Measurements from ENCODE around the gene SCN8A. TPM values are rescaled to one million over a fixed set of nuclear protein-coding genes. Genes with fewer than 3 reads are reported as not detected.

SCN8A gene
- total RNA-seq, 4 donors from 2014 or later: 0.08 to 0.62 (median 0.58) TPM

DNA sequence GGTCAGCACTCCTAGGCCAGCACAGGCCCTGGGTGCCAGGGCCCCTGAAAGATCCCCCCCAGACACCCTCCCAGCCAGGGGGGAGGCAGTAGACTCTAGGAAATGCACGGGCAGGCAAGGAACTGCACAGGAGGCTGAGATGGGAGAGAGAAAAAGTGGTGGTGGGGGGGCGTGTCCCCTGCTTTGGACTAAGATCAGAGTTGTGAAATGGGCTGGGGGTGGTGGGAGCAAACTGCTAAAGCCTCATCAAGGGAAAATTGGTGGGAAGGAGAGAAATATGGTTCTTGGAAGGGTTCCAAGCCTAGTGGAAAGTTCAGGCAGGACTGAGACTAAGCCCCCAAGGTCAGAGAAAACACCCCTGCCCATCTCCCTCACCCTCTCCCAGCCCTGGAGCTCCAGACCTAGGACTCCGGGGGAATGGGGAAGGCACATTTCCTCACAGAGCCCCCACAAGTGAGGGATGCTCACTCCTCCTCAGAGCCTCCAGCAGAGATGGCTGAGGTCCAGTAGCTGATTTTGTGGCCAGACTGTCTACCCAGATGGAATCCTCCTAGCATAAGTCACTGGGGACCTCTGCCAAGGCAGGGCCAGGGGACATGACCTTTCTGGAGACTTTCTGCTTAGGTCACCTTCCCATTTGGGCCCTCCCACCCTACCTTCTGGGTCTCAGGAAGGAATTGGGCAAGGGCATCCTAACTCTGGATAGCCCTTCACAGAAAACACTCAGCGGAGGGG is 227.7 kb downstream of the SCN8A start:
- Histone ChIP-seq H3K4me1 (peaks cover 36% of the 10 kb centered on the region), H3K4me3 (no peak overlapping the region), H3K9me3 (no peaks in the 10 kb centered on the region), H3K27ac (no peak overlapping the region), H3K36me3 (no peaks in the 10 kb centered on the region), H3K27me3 (peaks cover 39% of the 10 kb centered on the region)
- 35% methylated on average over 3 of the region's 4 CpGs for WGBS
- DNase-seq (ENCODE audit: low spot score in 2 of 2): no peak
- no peak for TF ChIP-seq EP300 (IDR thresholded peaks at IDR 0.05)

DNA sequence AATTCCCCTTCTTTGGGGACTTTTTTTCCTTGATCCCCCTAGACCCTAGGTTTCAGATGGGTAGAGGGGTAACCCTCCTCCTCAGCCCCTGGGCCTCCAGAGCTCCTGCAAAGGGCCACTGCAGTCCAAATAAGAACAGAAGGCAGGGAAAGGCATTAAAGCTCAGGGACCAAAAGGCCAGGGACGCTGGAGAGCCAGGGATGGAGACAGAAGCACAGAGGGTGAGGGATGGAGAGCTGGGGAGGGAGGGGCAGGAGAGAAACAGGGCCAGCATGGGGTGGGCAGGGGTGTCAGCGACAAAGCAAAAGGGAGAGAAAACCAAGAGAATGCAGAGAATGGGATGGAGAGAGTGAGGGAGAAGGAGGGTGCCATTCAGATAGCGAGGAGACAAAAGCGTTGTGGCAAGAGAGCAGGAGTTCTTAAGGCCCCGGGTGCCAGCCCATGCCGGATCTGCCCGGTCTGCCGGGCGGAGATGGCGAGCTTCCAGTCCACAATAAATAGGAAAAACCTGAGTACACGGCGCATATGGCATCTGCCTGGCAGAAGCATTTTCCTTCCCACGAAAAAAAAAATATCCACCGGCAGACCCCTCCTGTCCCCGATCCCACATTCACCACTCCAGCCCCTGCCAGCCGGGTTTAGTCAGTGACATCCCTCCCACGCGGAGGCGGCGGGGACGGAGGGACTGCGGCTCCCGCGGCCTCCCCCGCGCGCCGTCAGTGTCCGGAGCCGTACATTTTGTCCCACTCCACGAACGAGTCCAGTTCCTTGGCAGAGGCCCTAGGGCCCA is 228.9 kb downstream of the SCN8A start:
- peak overlapping the region; percentile 54 for H3K4me3 ChIP-seq
- peaks cover 33% of the 10 kb centered on the region for H3K27me3 ChIP-seq

DNA sequence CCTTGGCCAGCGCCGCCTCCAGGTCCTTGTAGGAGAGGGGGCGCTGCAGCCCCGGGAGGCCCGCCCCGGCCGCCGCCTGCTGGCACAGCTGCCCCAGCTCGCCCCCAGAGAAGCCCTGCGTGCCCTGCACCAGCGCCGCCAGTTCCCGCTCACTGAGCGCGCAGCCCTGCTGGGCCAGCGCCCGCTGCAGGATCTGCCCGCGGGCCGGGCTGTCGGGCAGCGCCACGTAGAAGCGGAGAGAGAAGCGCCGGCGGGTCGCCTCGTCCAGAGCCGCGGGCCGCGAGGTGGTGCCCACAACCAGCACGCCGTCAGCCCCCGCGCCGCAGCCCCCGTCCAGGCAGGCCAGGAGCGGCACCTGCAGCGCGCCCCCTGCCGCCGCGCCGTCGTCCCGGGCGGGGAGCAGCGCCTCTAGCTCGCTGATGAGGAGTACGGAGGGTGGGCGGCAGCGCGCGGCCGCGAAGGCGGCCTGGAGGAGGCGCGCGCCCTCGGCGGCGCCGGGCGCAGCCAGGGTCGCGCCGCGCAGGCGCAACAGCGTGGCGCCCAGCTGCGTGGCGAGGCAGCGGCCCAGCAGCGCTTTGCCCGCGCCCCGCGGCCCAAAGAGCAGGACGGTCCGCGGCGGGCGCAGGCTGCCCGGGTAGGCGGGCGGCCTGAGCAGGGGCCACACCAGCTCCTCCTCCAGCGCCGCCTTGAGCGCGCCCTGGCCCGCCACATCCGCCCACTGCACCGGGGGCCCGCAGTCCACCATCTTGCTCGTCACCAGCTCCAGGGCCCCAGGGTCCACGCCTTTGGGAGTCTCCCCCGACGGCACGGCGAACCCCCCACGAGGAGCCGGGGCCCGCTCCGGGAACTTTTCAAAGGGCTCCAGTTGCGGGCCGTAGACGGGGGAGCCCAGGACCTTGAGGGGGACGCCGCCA is 229.8 kb downstream of the SCN8A start:
- peaks cover 28% of the 10 kb centered on the region for H3K27me3 ChIP-seq
- H3K36me3 ChIP-seq: no peaks in the 10 kb centered on the region
- H3K27ac ChIP-seq: peak overlapping the region; percentile 26
- WGBS: no CpG with 5 or more reads among the region's 113 CpGs
- TF ChIP-seq POLR2A (IDR thresholded peaks at IDR 0.05): no peak
- TF ChIP-seq, protein P1, sequence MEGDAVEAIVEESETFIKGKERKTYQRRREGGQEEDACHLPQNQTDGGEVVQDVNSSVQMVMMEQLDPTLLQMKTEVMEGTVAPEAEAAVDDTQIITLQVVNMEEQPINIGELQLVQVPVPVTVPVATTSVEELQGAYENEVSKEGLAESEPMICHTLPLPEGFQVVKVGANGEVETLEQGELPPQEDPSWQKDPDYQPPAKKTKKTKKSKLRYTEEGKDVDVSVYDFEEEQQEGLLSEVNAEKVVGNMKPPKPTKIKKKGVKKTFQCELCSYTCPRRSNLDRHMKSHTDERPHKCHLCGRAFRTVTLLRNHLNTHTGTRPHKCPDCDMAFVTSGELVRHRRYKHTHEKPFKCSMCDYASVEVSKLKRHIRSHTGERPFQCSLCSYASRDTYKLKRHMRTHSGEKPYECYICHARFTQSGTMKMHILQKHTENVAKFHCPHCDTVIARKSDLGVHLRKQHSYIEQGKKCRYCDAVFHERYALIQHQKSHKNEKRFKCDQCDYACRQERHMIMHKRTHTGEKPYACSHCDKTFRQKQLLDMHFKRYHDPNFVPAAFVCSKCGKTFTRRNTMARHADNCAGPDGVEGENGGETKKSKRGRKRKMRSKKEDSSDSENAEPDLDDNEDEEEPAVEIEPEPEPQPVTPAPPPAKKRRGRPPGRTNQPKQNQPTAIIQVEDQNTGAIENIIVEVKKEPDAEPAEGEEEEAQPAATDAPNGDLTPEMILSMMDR (IDR thresholded peaks at IDR 0.05): peak in 1 of 2 donors; percentile 16
- H3K4me1 ChIP-seq: peaks cover 23% of the 10 kb centered on the region
- H3K4me3 ChIP-seq: peak overlapping the region; percentile 54
- H3K9me3 ChIP-seq: no peaks in the 10 kb centered on the region
- no peak for DNase-seq (ENCODE audit: low spot score in 2 of 2)

More for the DNA sequence above, 228.9 kb downstream of the SCN8A start:
- TF ChIP-seq EP300 (IDR thresholded peaks at IDR 0.05): no peak
- TF ChIP-seq, protein P1 (IDR thresholded peaks at IDR 0.05): no peak
- no peak for TF ChIP-seq POLR2A (IDR thresholded peaks at IDR 0.05)
- TF ChIP-seq POLR2AphosphoS5 (IDR thresholded peaks at IDR 0.05): no peak
- H3K36me3 ChIP-seq: no peaks in the 10 kb centered on the region
- peak overlapping the region; percentile 26 for H3K27ac ChIP-seq
- WGBS: 51% methylated on average over 21 of the region's 32 CpGs
- DNase-seq (ENCODE audit: low spot score in 2 of 2): no peak
- peaks cover 26% of the 10 kb centered on the region for H3K4me1 ChIP-seq
- no peaks in the 10 kb centered on the region for H3K9me3 ChIP-seq

DNA sequence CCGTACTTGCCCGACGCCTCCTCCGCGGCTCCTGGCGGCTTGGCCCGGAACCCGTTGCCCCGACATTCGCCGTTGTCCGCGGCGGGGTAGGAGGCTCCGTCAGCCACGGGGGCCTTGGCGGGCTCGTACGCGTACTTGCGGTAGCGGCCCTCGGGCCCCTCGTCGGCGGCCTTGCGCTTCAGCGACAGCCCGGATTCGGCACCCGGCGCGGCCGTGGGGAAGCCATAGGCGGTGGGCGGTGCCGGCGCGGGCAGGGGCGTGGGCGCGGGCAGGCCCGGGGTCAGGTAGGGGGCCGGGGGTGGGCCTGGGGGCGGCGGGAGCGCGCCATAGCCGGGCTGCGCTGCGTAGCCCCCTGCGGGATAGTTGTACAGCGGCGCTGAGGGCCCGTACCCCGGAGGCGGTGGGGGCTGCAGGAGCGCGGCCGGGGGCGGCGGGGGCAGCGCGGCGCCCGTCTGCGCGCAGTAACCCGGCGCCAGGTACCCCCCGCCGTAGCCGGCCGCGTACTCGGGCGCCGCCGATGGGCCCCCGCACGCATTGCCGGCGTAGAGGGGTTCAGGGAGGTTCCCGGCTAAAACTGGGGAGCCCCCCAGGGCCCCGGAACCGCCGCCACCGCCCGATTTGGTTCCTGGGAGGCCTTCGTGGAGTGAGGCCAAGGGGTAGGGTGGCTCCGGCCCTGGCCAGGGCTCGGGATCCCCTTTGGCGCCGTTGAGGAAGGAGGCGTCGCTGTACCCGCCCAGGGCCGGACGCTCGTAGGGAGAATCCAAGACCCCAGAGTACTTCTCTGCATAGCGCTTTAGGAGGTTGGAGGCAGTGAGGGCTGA is 230.6 kb downstream of the SCN8A start:
- Histone ChIP-seq H3K27me3 (peaks cover 28% of the 10 kb centered on the region), H3K9me3 (no peaks in the 10 kb centered on the region), H3K27ac (peak overlapping the region; percentile 26), H3K4me3 (peak overlapping the region; percentile 54), H3K36me3 (no peaks in the 10 kb centered on the region), H3K4me1 (peaks cover 23% of the 10 kb centered on the region)
- TF ChIP-seq EP300 (IDR thresholded peaks at IDR 0.05) (no peak), POLR2AphosphoS5 (IDR thresholded peaks at IDR 0.05) (no peak)
- TF ChIP-seq, protein P1 (IDR thresholded peaks at IDR 0.05): no peak
- 63% methylated on average over 26 of the region's 101 CpGs for WGBS
- DNase-seq (ENCODE audit: low spot score in 2 of 2): no peak

DNA sequence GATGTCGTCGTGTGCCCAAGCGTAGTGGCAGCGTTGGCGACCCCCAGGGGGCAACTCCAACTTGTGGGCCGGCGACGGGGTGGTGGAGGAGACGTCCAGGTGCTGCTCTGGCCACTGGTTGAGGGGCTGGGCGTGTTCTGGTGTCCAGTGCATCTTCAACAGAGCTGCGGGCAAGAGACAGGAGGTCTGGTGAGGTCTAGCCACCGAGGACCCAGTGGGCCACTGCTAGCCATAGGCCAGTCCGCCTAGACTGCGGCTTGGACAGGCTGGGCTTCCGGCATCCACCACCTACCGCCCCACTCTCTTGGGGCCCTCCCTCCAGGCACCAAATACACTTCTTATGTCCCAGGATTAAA is 231.2 kb downstream of the SCN8A start:
- DNase-seq (ENCODE audit: low spot score in 2 of 2): no peak
- Histone ChIP-seq H3K27ac (no peak overlapping the region), H3K4me1 (peaks cover 27% of the 10 kb centered on the region), H3K4me3 (peak overlapping the region; percentile 54), H3K27me3 (peaks cover 28% of the 10 kb centered on the region), H3K36me3 (no peaks in the 10 kb centered on the region), H3K9me3 (no peaks in the 10 kb centered on the region)
- TF ChIP-seq POLR2AphosphoS5 (IDR thresholded peaks at IDR 0.05) (no peak), EP300 (IDR thresholded peaks at IDR 0.05) (no peak), POLR2A (IDR thresholded peaks at IDR 0.05) (no peak)
- TF ChIP-seq, protein P1 (IDR thresholded peaks at IDR 0.05): no peak
- 92% methylated on average over 7 of the region's 16 CpGs for WGBS
